Upper lobe of right lung (tissue), 1 donor: Measurements from ENCODE around the gene NAP1L4. TPM values are rescaled to one million over a fixed set of nuclear protein-coding genes. Genes with fewer than 3 reads are reported as not detected.

Experiments used
- ATAC-seq: fragments of 200-7000 bp; cut with Tn5 transposase; one replicate; pipeline ENCODE4 v1.9.1; 2020; ENCODE audit warnings: mild to moderate bottlenecking, moderate library complexity
- DNase-seq: peaks from one replicate; pipeline ENCODE4 v3.0.0-alpha.2; 2020
- H3K27ac ChIP-seq: fragments of 200-600 bp; one replicate; pipeline ENCODE4 v1.8.0; 2022
- H3K27me3 ChIP-seq: fragments of 200-600 bp; one replicate; pipeline ENCODE4 v1.8.0; 2022; ENCODE audit warnings: mild to moderate bottlenecking
- H3K36me3 ChIP-seq: fragments of 200-600 bp; one replicate; pipeline ENCODE4 v1.8.0; 2022
- H3K4me1 ChIP-seq: fragments of 200-600 bp; one replicate; pipeline ENCODE4 v1.8.0; 2022
- H3K4me3 ChIP-seq: fragments of 200-600 bp; one replicate; pipeline ENCODE4 v1.8.0; 2022; ENCODE audit warnings: mild to moderate bottlenecking
- H3K9me3 ChIP-seq: fragments of 200-600 bp; one replicate; pipeline ENCODE4 v1.8.0; 2022
- intact Hi-C: fragments of 100-400 bp; cut with DNase I; formaldehyde crosslinking; loops from one replicate; pipeline ENCODE4 v1.11.0; 2022
- total RNA-seq: library from RNA; stranded (reverse); fragmentation: NEBNext Ultra II Directional; extraction: Animal tissue kit (Norgen Biotek cat#: 25700); gene quantifications from one replicate; pipeline ENCODE4 v1.2.1, GENCODE V29; 2021
- TF ChIP-seq, protein P1 (sequence below): fragments of 200-600 bp; IDR thresholded peaks from one replicate; pipeline ENCODE4 v1.8.0; 2022; ENCODE audit warnings: antibody characterized with exemption
- donor health status: DM: no; HTN: yes; CAD: no; lungs with severe emphysema.

The NAP1L4 gene
- total RNA-seq, 1 donor from 2014 or later = 92.7 TPM

GRCh38 chr11:2974272-2974671 lies 17.9 kb downstream of the NAP1L4 start:
- intact Hi-C loops = no loop called here
- Histone ChIP-seq H3K27me3 (no peaks in the 10 kb centered on the region), H3K36me3 (peaks cover 98% of the 10 kb centered on the region), H3K27ac (no peak overlapping the region), H3K4me3 (no peak overlapping the region), H3K9me3 (no peaks in the 10 kb centered on the region), H3K4me1 (no peaks in the 10 kb centered on the region)
- DNase-seq (no peak), ATAC-seq (no peak)
- TF ChIP-seq, protein P1, sequence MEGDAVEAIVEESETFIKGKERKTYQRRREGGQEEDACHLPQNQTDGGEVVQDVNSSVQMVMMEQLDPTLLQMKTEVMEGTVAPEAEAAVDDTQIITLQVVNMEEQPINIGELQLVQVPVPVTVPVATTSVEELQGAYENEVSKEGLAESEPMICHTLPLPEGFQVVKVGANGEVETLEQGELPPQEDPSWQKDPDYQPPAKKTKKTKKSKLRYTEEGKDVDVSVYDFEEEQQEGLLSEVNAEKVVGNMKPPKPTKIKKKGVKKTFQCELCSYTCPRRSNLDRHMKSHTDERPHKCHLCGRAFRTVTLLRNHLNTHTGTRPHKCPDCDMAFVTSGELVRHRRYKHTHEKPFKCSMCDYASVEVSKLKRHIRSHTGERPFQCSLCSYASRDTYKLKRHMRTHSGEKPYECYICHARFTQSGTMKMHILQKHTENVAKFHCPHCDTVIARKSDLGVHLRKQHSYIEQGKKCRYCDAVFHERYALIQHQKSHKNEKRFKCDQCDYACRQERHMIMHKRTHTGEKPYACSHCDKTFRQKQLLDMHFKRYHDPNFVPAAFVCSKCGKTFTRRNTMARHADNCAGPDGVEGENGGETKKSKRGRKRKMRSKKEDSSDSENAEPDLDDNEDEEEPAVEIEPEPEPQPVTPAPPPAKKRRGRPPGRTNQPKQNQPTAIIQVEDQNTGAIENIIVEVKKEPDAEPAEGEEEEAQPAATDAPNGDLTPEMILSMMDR = no peak

- H3K4me3 ChIP-seq = no peak overlapping the region
- H3K9me3 ChIP-seq = no peaks in the 10 kb centered on the region
- TF ChIP-seq, protein P1 = no peak
- H3K27me3 ChIP-seq = no peaks in the 10 kb centered on the region
- intact Hi-C loops = no loop called here
- ATAC-seq (no peak), DNase-seq (no peak)
- H3K4me1 ChIP-seq = no peaks in the 10 kb centered on the region
- H3K27ac ChIP-seq = no peak overlapping the region
- H3K36me3 ChIP-seq = peaks cover 99% of the 10 kb centered on the region
These were observed 23.7 kb downstream of the NAP1L4 start for GRCh38 chr11:2968341-2968900.

DNA sequence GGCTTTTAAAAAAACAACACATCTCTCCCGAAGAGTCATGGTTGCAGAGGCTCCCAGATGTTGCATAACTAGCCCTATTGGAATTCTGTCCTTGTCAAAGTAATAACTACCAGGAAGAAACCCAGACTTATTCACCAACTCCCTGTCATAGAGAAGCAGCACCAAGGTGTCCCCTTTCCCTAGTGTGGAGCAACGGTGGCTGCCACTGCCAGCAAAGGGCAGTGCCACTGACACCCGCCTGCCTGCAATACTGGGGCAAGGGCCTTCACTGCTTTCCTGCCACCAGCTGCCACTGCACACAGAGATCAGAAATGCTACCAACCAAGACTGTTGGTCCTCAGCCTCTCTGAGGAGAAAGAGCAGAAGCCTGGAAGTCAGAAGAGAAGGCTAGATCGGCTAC lies 27.3 kb downstream of the NAP1L4 start:
- intact Hi-C loops = no loop called here
- Histone ChIP-seq H3K4me1 (no peaks in the 10 kb centered on the region), H3K27ac (no peak overlapping the region), H3K9me3 (no peaks in the 10 kb centered on the region), H3K4me3 (no peak overlapping the region), H3K36me3 (peaks cover 98% of the 10 kb centered on the region), H3K27me3 (no peaks in the 10 kb centered on the region)
- TF ChIP-seq, protein P1 = no peak
- no peak for ATAC-seq
- DNase-seq = no peak

DNA sequence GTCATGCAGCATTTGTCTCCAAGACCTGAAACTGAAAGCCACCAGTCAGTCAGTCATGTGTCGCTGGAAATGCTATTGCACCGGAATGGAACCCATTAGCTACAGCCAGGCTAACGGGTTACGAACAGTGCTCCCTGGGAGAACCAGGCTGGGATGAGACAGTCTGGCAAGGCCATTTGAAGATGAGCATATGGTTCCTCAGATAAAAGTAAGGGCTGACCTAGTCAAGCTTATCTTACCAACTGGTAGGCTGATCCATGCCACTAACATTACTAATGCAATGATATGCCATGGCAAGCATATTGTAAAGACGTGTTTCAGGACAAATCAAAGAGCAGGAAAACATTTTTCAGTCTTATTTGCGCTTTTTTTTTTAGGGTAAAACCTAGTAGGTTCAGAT lies 28.4 kb downstream of the NAP1L4 start:
- no peak for DNase-seq
- H3K27ac ChIP-seq = no peak overlapping the region
- H3K36me3 ChIP-seq = peaks cover 98% of the 10 kb centered on the region
- H3K9me3 ChIP-seq = no peaks in the 10 kb centered on the region
- no peaks in the 10 kb centered on the region for H3K27me3 ChIP-seq
- TF ChIP-seq, protein P1 = no peak
- no peak for ATAC-seq
- H3K4me1 ChIP-seq = no peaks in the 10 kb centered on the region
- H3K4me3 ChIP-seq = no peak overlapping the region
- intact Hi-C loops = no loop called here

- no peaks in the 10 kb centered on the region for H3K4me1 ChIP-seq
- TF ChIP-seq, protein P1 = no peak
- H3K36me3 ChIP-seq = peaks cover 98% of the 10 kb centered on the region
- no peak overlapping the region for H3K27ac ChIP-seq
- no peak for ATAC-seq
- H3K27me3 ChIP-seq = no peaks in the 10 kb centered on the region
- intact Hi-C loops = no loop called here
- H3K9me3 ChIP-seq = no peaks in the 10 kb centered on the region
- DNase-seq = no peak
- H3K4me3 ChIP-seq = no peak overlapping the region
These were observed 28.9 kb downstream of the NAP1L4 start for GRCh38 chr11:2963112-2963754.
